OCI-LY7 (cell line): ENCODE measurements around the gene MYBPC1.

Source experiments
- CTCF ChIP-seq: fragments of 200-600 bp; sonication (generic); conservative IDR thresholded peaks from 2 replicates; pipeline ENCODE4 v1.5.1; 2014; ENCODE audit warnings: mild to moderate bottlenecking, antibody characterized with exemption, low read length, moderate library complexity, mixed read lengths
- EZH2phosphoT487 ChIP-seq: fragments of 200-600 bp; sonication (generic); IDR thresholded peaks from 2 replicates; pipeline ENCODE4 v1.6.1; 2018; ENCODE audit warnings: low read depth, borderline replicate concordance, mild to moderate bottlenecking, mixed run types, antibody characterized with exemption, low read length, moderate library complexity, mixed read lengths

GRCh38 chr12:101581190-101581589, 13.6 kb upstream of the MYBPC1 start:
- no peak for TF ChIP-seq CTCF
- no peak for TF ChIP-seq EZH2phosphoT487
